HepG2 (cell line): ENCODE data around the gene AARS1. TPM values are rescaled to one million over a fixed set of nuclear protein-coding genes. Genes with fewer than 3 reads are reported as not detected.
A peak's percentile ranks its signal among the peaks of the same experiment; 100 is the strongest.

ENCODE experiments used
- CHD4 ChIP-seq: fragments of 200-600 bp; sonication (generic); IDR thresholded peaks from 2 replicates; pipeline ENCODE4 v1.7.0; 2017; ENCODE audit warnings: mild to moderate bottlenecking, low read length, borderline replicate concordance
- GLI4 ChIP-seq: sonication (generic); formaldehyde crosslinking; IDR thresholded peaks from 2 replicates; pipeline ENCODE4 v1.5.1; 2020; ENCODE audit warnings: missing genetic modification reagents, mild to moderate bottlenecking, moderate library complexity, borderline replicate concordance
- HIVEP1 ChIP-seq: sonication (generic); formaldehyde crosslinking; IDR thresholded peaks from 2 replicates; pipeline ENCODE4 v1.4.0; 2020; ENCODE audit warnings: mild to moderate bottlenecking, missing genetic modification reagents
- RARG ChIP-seq: sonication (generic); formaldehyde crosslinking; IDR thresholded peaks from 2 replicates; pipeline ENCODE4 v1.4.0; 2020; ENCODE audit warnings: low read depth, mild to moderate bottlenecking, missing genetic modification reagents
- RFX5 ChIP-seq: IDR thresholded peaks from 2 replicates; pipeline ENCODE4 v1.6.1; 2011; ENCODE audit warnings: low read depth, low read length, improper control_type of control experiment
- SALL1 ChIP-seq: sonication (generic); formaldehyde crosslinking; IDR thresholded peaks from 2 replicates; pipeline ENCODE4 v1.8.0; 2022; ENCODE audit warnings: mild to moderate bottlenecking, missing genetic modification reagents
- TOPORS ChIP-seq: sonication (generic); formaldehyde crosslinking; IDR thresholded peaks from 2 replicates; pipeline ENCODE4 v1.8.0; 2023; ENCODE audit warnings: mild to moderate bottlenecking, missing genetic modification reagents
- ZNF10 ChIP-seq: sonication (generic); formaldehyde crosslinking; IDR thresholded peaks from 2 replicates; pipeline ENCODE4 v1.4.0; 2020; ENCODE audit warnings: mild to moderate bottlenecking, low read depth, missing genetic modification reagents, borderline replicate concordance
- ZNF251 ChIP-seq: sonication (generic); formaldehyde crosslinking; IDR thresholded peaks from 2 replicates; pipeline ENCODE4 v1.9.0; 2021; ENCODE audit warnings: mild to moderate bottlenecking, missing genetic modification reagents
- ZNF451 ChIP-seq: sonication (generic); formaldehyde crosslinking; IDR thresholded peaks from 2 replicates; pipeline ENCODE4 v1.5.0; 2020; ENCODE audit warnings: mild to moderate bottlenecking, missing genetic modification reagents
- ZNF747 ChIP-seq: sonication (generic); formaldehyde crosslinking; IDR thresholded peaks from 2 replicates; pipeline ENCODE4 v1.8.1; 2023; ENCODE audit warnings: missing genetic modification reagents, mild to moderate bottlenecking, borderline replicate concordance
- ZNF883 ChIP-seq: sonication (generic); formaldehyde crosslinking; IDR thresholded peaks from 2 replicates; pipeline ENCODE4 v1.5.1; 2020; ENCODE audit warnings: mild to moderate bottlenecking, missing genetic modification reagents; ENCODE audit errors: not compliant biosample characterization
- polyA plus RNA-seq, 8 experiments: library from polyadenylated mRNA; depleted of rRNA in 3 of 8; stranded (reverse) in 7 of 8; unstranded in 1 of 8; fragments of >200 nt; fragmentation: Illumina TruSeq in 4 of 8; extraction: Trizol in 4 of 8; gene quantifications; 2 replicates each; pipeline versions ENCODE4 v1.2.1 to v1.2.3, GENCODE V29; 2011 to 2016; ENCODE audit warnings: low read depth in 4 of 8, missing spikeins in 1 of 8, mixed read lengths in 1 of 8; ENCODE audit not compliant: insufficient read depth in 1 of 8
- total RNA-seq, 5 experiments: library from RNA; depleted of rRNA; stranded (reverse); fragments of >200 nt; fragmentation: Illumina TruSeq; extraction: Trizol; gene quantifications; 2 replicates each; pipeline ENCODE4 v1.2.3, GENCODE V29; 2016; ENCODE audit warnings: low read depth in 1 of 5
- TF ChIP-seq, protein P1 (sequence below): sonication (generic); formaldehyde crosslinking; IDR thresholded peaks from 2 replicates; pipeline ENCODE4 v1.4.0; 2020; ENCODE audit warnings: mild to moderate bottlenecking, missing genetic modification reagents
- TF ChIP-seq, protein P2 (sequence below): IDR thresholded peaks from 2 replicates; pipeline ENCODE4 v1.6.1; 2016; ENCODE audit warnings: low read depth
- TF ChIP-seq, protein P3 (sequence below): sonication (generic); formaldehyde crosslinking; IDR thresholded peaks from 2 replicates; pipeline ENCODE4 v1.4.0; 2020; ENCODE audit warnings: mild to moderate bottlenecking, missing genetic modification reagents
- TF ChIP-seq, protein P4 (sequence below): sonication (generic); formaldehyde crosslinking; IDR thresholded peaks from 2 replicates; pipeline ENCODE4 v1.5.0; 2020; ENCODE audit warnings: mild to moderate bottlenecking, missing genetic modification reagents, borderline replicate concordance

The AARS1 gene
- total and polyA plus RNA-seq, 2 of the 13 experiments (the other 11 are each of a cell fraction or from before 2014, with no cell fraction given): 107 to 132 TPM

DNA sequence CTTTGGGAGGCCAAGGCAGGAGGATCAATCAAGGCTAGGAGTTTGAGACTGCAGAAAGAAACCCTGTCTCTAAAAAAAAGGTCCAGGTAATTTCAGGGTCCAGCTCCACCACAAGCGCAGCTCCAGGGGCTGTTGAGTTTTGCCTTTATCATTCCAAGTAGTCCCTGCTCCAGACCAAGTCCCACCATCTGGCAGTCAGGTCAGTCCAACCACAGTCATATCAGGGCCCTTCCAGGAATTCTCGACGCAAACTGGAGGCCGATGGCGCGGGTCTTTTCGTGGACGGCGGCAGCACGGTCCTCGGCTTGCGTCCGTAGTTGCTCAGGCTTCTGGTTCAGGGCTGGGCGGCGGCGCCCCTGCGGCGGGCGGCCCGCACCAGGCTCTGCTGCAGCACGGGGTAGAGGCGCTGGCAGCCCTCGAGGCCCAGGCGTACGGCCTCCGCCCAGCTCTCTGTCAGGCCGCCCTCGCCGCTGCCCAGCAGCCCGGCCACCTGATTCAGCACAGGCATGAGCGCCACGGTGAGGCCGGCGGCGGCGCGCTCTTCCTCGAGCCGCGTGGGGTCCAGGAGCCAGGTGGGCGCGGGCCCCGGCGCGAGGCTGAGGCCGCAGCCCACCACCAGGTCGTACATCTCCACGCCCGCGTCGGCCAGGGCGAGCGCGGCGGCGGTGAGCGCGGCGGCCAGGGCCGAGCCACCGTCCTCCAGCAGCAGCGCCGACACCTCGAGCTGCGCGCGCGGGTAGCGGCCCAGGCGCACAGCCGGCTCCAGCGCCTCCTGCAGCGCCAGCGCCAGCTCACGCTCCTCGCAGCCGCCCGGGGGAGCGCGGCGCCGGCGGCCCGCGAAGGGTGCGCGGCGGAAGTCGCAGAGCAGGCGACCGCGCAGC lies 38.3 kb downstream of the AARS1 start (continued):
- TF ChIP-seq, protein P1, sequence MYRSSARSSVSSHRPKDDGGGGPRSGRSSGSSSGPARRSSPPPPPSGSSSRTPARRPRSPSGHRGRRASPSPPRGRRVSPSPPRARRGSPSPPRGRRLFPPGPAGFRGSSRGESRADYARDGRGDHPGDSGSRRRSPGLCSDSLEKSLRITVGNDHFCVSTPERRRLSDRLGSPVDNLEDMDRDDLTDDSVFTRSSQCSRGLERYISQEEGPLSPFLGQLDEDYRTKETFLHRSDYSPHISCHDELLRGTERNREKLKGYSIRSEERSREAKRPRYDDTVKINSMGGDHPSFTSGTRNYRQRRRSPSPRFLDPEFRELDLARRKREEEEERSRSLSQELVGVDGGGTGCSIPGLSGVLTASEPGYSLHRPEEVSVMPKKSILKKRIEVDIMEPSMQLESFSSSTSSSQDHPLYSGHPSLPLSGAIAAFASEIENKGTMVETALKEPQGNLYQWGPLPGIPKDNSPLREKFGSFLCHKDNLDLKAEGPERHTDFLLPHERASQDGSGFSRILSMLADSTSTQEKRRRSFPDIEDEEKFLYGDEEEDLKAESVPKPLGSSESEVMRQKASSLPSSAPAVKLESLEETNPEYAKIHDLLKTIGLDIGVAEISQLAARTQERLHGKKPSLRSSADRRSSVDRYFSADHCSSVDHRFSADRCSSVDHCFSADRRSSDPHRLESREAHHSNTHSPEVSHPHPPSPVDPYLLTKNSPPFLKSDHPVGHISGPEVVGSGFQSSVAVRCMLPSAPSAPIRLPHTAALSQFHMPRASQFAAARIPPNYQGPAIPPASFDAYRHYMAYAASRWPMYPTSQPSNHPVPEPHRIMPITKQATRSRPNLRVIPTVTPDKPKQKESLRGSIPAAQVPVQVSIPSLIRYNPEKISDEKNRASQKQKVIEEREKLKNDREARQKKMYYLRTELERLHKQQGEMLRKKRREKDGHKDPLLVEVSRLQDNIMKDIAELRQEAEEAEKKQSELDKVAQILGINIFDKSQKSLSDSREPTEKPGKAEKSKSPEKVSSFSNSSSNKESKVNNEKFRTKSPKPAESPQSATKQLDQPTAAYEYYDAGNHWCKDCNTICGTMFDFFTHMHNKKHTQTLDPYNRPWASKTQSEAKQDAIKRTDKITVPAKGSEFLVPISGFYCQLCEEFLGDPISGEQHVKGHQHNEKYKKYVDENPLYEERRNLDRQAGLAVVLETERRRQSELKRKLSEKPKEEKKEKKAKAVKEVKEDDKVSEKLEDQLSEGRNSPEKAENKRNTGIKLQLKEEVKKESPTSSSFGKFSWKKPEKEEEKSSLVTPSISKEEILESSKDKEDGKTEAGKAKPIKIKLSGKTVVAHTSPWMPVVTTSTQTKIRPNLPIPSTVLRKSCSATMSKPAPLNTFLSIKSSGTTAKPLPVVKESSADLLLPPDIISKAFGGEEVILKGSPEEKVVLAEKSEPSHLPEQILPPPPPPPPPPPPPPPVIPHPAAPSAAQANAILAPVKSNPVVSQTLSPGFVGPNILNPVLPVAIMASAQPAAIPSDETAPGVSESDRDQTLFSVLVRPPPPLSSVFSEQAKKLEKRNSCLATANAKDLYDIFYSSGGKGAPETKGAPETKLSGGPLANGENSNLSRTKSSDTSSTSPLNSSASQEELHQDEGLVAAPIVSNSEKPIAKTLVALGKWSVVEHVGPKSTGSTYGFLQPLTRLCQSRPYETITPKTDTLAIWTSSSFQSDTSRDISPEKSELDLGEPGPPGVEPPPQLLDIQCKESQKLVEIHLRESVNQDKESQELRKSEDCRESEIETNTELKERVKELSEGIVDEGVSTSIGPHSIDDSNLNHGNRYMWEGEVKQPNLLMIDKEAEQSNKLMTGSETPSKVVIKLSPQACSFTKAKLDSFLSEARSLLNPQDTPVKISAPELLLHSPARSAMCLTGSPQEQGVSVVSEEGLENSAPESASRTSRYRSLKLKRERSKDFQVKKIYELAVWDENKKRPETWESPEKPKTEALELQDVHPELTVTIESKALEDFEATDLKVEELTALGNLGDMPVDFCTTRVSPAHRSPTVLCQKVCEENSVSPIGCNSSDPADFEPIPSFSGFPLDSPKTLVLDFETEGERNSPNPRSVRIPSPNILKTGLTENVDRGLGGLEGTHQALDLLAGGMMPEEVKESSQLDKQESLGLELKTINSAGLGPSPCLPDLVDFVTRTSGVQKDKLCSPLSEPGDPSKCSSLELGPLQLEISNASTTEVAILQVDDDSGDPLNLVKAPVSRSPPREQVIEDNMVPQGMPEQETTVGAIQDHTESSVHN (CRISPR knock-in tag): peak; percentile 95; the same call in 1 of the 2 replicates
- TF ChIP-seq CHD4 (no peak), SALL1 (CRISPR knock-in tag) (peak; percentile 87), GLI4 (peak; percentile 59), ZNF251 (CRISPR knock-in tag) (no peak), RFX5 (no peak), TOPORS (CRISPR knock-in tag) (peak; percentile 10; the same call in 1 of the 2 replicates), RARG (peak; percentile 66; the same call in 1 of the 2 replicates), HIVEP1 (CRISPR knock-in tag) (no peak), ZNF747 (CRISPR knock-in tag) (peak; percentile 65; the same call in 1 of the 2 replicates), ZNF451 (CRISPR knock-in tag) (no peak; the same call in none of the 2 replicates), ZNF10 (no peak), ZNF883 (no peak)
- TF ChIP-seq, protein P2, sequence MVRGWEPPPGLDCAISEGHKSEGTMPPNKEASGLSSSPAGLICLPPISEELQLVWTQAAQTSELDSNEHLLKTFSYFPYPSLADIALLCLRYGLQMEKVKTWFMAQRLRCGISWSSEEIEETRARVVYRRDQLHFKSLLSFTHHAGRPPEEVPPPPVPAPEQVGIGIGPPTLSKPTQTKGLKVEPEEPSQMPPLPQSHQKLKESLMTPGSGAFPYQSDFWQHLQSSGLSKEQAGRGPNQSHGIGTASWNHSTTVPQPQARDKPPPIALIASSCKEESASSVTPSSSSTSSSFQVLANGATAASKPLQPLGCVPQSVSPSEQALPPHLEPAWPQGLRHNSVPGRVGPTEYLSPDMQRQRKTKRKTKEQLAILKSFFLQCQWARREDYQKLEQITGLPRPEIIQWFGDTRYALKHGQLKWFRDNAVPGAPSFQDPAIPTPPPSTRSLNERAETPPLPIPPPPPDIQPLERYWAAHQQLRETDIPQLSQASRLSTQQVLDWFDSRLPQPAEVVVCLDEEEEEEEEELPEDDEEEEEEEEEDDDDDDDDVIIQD (CRISPR knock-in tag): no peak
- TF ChIP-seq, protein P3, sequence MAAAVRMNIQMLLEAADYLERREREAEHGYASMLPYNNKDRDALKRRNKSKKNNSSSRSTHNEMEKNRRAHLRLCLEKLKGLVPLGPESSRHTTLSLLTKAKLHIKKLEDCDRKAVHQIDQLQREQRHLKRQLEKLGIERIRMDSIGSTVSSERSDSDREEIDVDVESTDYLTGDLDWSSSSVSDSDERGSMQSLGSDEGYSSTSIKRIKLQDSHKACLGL: peak; percentile 61
- TF ChIP-seq, protein P4, sequence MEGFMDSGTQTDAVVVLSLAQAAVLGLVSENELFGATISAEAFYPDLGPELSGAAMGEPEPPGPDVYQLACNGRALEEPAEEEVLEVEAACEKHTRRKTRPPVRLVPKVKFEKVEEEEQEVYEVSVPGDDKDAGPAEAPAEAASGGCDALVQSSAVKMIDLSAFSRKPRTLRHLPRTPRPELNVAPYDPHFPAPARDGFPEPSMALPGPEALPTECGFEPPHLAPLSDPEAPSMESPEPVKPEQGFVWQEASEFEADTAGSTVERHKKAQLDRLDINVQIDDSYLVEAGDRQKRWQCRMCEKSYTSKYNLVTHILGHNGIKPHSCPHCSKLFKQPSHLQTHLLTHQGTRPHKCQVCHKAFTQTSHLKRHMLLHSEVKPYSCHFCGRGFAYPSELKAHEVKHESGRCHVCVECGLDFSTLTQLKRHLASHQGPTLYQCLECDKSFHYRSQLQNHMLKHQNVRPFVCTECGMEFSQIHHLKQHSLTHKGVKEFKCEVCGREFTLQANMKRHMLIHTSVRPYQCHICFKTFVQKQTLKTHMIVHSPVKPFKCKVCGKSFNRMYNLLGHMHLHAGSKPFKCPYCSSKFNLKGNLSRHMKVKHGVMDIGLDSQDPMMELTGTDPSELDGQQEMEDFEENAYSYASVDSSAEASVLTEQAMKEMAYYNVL (CRISPR knock-in tag): peak; percentile 62; the same call in 1 of the 2 replicates
